ENCODE measurements around the gene PODNL1. TPM values are rescaled to one million over a fixed set of nuclear protein-coding genes. Genes with fewer than 3 reads are reported as not detected.
"Not testable (repeated sequence)": the region's sequence is repeated elsewhere in the genome, so short reads cannot be mapped to it uniquely, and the experiment has no call there.

The PODNL1 gene
- total and polyA plus RNA-seq, 2 experiments from 2014 or later = 0.24 TPM; not detected in 1

DNA sequence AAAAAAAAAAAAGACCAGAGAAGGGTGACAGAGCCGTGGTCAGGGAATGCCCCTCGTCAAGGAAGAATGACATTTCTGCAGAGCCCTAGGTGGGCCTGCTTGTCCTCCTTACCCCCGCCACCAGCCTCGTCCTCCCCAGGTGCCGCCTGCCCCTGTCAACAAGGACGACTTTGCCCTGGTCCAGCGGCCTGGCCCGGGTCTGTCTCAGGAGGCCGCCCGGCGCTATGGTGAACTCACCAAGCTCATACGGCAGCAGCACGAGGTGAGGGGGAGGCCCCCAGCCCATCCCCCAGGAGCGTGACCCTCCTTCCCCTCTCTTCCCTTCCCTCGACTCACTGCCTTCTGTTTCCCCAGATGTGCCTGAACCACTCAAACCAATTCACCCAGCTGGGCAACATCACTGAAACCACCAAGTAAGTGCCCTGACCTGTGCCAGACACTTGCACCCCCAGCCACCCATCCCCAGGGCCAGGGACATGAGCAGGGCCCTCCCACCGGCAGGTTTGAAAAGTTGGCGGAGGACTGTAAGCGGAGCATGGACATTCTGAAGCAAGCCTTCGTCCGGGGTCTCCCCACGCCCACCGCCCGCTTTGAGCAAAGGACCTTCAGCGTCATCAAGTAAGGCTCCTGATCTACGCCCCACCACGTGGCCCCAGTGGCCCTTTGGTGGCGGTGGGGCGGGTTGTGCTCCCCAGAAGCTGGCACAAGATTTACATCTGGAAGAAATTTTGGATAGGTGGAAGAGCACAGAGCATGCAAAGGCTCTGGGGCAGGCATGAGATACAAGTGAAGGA lies 14.8 kb downstream of the PODNL1 start (continued):
- TF ChIP-seq, protein P1, sequence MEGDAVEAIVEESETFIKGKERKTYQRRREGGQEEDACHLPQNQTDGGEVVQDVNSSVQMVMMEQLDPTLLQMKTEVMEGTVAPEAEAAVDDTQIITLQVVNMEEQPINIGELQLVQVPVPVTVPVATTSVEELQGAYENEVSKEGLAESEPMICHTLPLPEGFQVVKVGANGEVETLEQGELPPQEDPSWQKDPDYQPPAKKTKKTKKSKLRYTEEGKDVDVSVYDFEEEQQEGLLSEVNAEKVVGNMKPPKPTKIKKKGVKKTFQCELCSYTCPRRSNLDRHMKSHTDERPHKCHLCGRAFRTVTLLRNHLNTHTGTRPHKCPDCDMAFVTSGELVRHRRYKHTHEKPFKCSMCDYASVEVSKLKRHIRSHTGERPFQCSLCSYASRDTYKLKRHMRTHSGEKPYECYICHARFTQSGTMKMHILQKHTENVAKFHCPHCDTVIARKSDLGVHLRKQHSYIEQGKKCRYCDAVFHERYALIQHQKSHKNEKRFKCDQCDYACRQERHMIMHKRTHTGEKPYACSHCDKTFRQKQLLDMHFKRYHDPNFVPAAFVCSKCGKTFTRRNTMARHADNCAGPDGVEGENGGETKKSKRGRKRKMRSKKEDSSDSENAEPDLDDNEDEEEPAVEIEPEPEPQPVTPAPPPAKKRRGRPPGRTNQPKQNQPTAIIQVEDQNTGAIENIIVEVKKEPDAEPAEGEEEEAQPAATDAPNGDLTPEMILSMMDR (conservative IDR thresholded peaks at IDR 0.05; ENCODE audit: low read depth in 2 of 2) = no peak
- TF ChIP-seq, protein P2, sequence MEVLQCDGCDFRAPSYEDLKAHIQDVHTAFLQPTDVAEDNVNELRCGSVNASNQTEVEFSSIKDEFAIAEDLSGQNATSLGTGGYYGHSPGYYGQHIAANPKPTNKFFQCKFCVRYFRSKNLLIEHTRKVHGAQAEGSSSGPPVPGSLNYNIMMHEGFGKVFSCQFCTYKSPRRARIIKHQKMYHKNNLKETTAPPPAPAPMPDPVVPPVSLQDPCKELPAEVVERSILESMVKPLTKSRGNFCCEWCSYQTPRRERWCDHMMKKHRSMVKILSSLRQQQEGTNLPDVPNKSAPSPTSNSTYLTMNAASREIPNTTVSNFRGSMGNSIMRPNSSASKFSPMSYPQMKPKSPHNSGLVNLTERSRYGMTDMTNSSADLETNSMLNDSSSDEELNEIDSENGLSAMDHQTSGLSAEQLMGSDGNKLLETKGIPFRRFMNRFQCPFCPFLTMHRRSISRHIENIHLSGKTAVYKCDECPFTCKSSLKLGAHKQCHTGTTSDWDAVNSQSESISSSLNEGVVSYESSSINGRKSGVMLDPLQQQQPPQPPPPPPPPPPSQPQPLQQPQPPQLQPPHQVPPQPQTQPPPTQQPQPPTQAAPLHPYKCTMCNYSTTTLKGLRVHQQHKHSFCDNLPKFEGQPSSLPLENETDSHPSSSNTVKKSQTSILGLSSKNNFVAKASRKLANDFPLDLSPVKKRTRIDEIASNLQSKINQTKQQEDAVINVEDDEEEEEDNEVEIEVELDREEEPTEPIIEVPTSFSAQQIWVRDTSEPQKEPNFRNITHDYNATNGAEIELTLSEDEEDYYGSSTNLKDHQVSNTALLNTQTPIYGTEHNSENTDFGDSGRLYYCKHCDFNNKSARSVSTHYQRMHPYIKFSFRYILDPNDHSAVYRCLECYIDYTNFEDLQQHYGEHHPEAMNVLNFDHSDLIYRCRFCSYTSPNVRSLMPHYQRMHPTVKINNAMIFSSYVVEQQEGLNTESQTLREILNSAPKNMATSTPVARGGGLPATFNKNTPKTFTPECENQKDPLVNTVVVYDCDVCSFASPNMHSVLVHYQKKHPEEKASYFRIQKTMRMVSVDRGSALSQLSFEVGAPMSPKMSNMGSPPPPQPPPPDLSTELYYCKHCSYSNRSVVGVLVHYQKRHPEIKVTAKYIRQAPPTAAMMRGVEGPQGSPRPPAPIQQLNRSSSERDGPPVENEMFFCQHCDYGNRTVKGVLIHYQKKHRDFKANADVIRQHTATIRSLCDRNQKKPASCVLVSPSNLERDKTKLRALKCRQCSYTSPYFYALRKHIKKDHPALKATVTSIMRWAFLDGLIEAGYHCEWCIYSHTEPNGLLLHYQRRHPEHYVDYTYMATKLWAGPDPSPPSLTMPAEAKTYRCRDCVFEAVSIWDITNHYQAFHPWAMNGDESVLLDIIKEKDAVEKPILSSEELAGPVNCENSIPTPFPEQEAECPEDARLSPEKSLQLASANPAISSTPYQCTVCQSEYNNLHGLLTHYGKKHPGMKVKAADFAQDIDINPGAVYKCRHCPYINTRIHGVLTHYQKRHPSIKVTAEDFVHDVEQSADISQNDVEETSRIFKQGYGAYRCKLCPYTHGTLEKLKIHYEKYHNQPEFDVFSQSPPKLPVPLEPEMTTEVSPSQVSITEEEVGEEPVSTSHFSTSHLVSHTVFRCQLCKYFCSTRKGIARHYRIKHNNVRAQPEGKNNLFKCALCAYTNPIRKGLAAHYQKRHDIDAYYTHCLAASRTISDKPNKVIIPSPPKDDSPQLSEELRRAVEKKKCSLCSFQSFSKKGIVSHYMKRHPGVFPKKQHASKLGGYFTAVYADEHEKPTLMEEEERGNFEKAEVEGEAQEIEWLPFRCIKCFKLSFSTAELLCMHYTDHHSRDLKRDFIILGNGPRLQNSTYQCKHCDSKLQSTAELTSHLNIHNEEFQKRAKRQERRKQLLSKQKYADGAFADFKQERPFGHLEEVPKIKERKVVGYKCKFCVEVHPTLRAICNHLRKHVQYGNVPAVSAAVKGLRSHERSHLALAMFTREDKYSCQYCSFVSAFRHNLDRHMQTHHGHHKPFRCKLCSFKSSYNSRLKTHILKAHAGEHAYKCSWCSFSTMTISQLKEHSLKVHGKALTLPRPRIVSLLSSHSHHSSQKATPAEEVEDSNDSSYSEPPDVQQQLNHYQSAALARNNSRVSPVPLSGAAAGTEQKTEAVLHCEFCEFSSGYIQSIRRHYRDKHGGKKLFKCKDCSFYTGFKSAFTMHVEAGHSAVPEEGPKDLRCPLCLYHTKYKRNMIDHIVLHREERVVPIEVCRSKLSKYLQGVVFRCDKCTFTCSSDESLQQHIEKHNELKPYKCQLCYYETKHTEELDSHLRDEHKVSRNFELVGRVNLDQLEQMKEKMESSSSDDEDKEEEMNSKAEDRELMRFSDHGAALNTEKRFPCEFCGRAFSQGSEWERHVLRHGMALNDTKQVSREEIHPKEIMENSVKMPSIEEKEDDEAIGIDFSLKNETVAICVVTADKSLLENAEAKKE (CRISPR knock-in tag; IDR thresholded peaks at IDR 0.05) = no peak
- TF ChIP-seq CREB1 (CRISPR knock-in tag; IDR thresholded peaks at IDR 0.05; ENCODE audit: low read depth) = no peak

GRCh38 chr19:13922118-13922517 lies 16.1 kb downstream of the PODNL1 start:
- H3K4me2 ChIP-seq; H3K27me3 ChIP-seq (ENCODE audit: insufficient read depth); DNase-seq (ENCODE audit: low spot score); ATAC-seq; H3K4me1 Mint-ChIP-seq; H3K27me3 Mint-ChIP-seq (ENCODE audit: insufficient read depth, low read depth, poor library complexity); H3K4me1 ChIP-seq (ENCODE audit: insufficient read depth); H3K27ac Mint-ChIP-seq; H3K9me3 Mint-ChIP-seq; H3K9me2 ChIP-seq (ENCODE audit: insufficient read depth); H3K4me3 ChIP-seq; H2AFZ ChIP-seq; H3K4me3 Mint-ChIP-seq; H4K20me1 ChIP-seq (replicated peaks; ENCODE audit: insufficient read depth); H3F3A ChIP-seq (replicated peaks; ENCODE audit: low read depth); H3K27ac ChIP-seq (ENCODE audit: low read depth); H3K79me2 ChIP-seq (replicated peaks; ENCODE audit: insufficient read depth): not testable (repeated sequence)
- H3K36me3 ChIP-seq (ENCODE audit: insufficient read depth) = peaks cover 12% of the 10 kb centered on the region; the same call in 1 of the 2 replicates
- peaks cover 66% of the 10 kb centered on the region for H3K36me3 Mint-ChIP-seq (ENCODE audit: low read depth)
